PC-9 (cell line): Measurements from ENCODE around the gene IGF2. TPM values are rescaled to one million over a fixed set of nuclear protein-coding genes. Genes with fewer than 3 reads are reported as not detected.

Experiments used
- BruUV-seq: library from RNA; stranded (reverse); fragments of 400-500 nt; replicated peaks from 2 replicates; lab custom pipeline; 2021; lab: Mats Ljungman, UMichigan
- CTCF ChIA-PET: fragments of 300-600 bp; sonication (Branson Sonifier 250); formaldehyde crosslinking; loops from one replicate; lab custom pipeline; 2022; ENCODE audit warnings: antibody characterized with exemption; lab: Charles Lee
- POLR2A ChIA-PET: fragments of 300-600 bp; sonication (Branson Sonifier 250); formaldehyde crosslinking; loops from one replicate; lab custom pipeline; 2022; ENCODE audit warnings: antibody characterized with exemption; ENCODE audit not compliant: unreplicated experiment; lab: Charles Lee
- DNase-seq, 2 experiments: peaks; one replicate each; pipeline versions ENCODE4 v3.0.0 to v3.0.0-alpha.2; 2015 to 2022; ENCODE audit warnings: mixed read lengths in 1 of 2
- H2AFZ ChIP-seq: fragments of 200-600 bp; sonication (generic); 2 replicates; pipeline ENCODE4 v1.8.1; 2017; ENCODE audit warnings: antibody characterized with exemption
- H3F3A ChIP-seq: fragments of 200-600 bp; sonication (generic); 2 replicates; pipeline ENCODE4 v1.8.1; 2017; ENCODE audit warnings: antibody characterized with exemption, mild to moderate bottlenecking, low read depth; ENCODE audit not compliant: insufficient read depth
- H3K27ac ChIP-seq: fragments of 200-600 bp; sonication (generic); 2 replicates; pipeline ENCODE4 v1.6.1; 2016; ENCODE audit warnings: mixed run types
- H3K27me3 ChIP-seq: fragments of 200-600 bp; sonication (generic); 2 replicates; pipeline ENCODE4 v1.6.1; 2016; ENCODE audit warnings: low read depth, mixed run types; ENCODE audit not compliant: insufficient read depth
- H3K36me3 ChIP-seq: fragments of 200-600 bp; sonication (generic); 2 replicates; pipeline ENCODE4 v1.6.1; 2016; ENCODE audit warnings: low read depth, mixed run types
- H3K4me1 ChIP-seq: fragments of 200-600 bp; sonication (generic); replicated peaks from 2 replicates; pipeline ENCODE4 v1.6.1; 2016; ENCODE audit warnings: mixed run types; ENCODE audit not compliant: insufficient read depth
- H3K4me2 ChIP-seq: fragments of 200-600 bp; sonication (generic); 2 replicates; pipeline ENCODE4 v1.6.1; 2017; ENCODE audit warnings: mixed run types
- H3K4me3 ChIP-seq: fragments of 200-600 bp; sonication (generic); 2 replicates; pipeline ENCODE4 v1.6.1; 2016; ENCODE audit warnings: mixed run types
- H3K79me2 ChIP-seq: fragments of 200-600 bp; sonication (generic); 2 replicates; pipeline ENCODE4 v1.6.1; 2017; ENCODE audit warnings: low read depth, mixed run types
- H3K9me2 ChIP-seq: fragments of 200-600 bp; sonication (generic); 2 replicates; pipeline ENCODE4 v1.8.1; 2017; ENCODE audit warnings: mild to moderate bottlenecking; ENCODE audit not compliant: insufficient read depth
- H3K9me3 ChIP-seq: fragments of 200-600 bp; sonication (generic); 2 replicates; pipeline ENCODE4 v1.8.1; 2016; ENCODE audit warnings: low read depth; ENCODE audit not compliant: insufficient read depth
- H4K20me1 ChIP-seq: fragments of 200-600 bp; sonication (generic); 2 replicates; pipeline ENCODE4 v1.8.1; 2017; ENCODE audit not compliant: insufficient read depth
- CTCF ChIP-seq: fragments of 200-600 bp; sonication (generic); conservative IDR thresholded peaks from 2 replicates; pipeline ENCODE4 v1.6.1; 2017; ENCODE audit warnings: mixed run types, antibody characterized with exemption, mild to moderate bottlenecking, moderate library complexity
- EZH2 ChIP-seq: fragments of 200-600 bp; sonication (generic); IDR thresholded peaks from 2 replicates; pipeline ENCODE4 v1.8.0; 2017; ENCODE audit warnings: antibody characterized with exemption, low read depth
- intact Hi-C: fragments of 100-400 bp; cut with micrococcal nuclease; formaldehyde crosslinking; loops from one replicate; pipeline ENCODE4 v1.10.0; 2022; ENCODE audit not compliant: unreplicated experiment
- total RNA-seq: library from RNA; stranded (reverse); gene quantifications from 2 replicates; pipeline ENCODE4 v1.2.3, GENCODE V29; 2021

The IGF2 gene
- total RNA-seq, 1 experiment from 2014 or later: 0.24 TPM

- Histone ChIP-seq H3K4me2 (no peak overlapping the region), H3K9me3 (no peaks in the 10 kb centered on the region), H3K4me3 (no peak overlapping the region), H4K20me1 (no peaks in the 10 kb centered on the region), H2AFZ (no peak overlapping the region), H3F3A (peaks cover 16% of the 10 kb centered on the region), H3K79me2 (no peaks in the 10 kb centered on the region), H3K4me1 (peaks cover 17% of the 10 kb centered on the region), H3K27me3 (no peaks in the 10 kb centered on the region), H3K9me2 (no peaks in the 10 kb centered on the region), H3K27ac (no peak overlapping the region), H3K36me3 (no peaks in the 10 kb centered on the region)
- ChIA-PET CTCF (interaction anchor here (0.6 kb wide), 1 partner anchor 443 kb away, joined by 7 read pairs; no protein-coding TSS in a partner anchor), POLR2A (no interaction called here)
- intact Hi-C loops: no loop called here
- no TSS peak for BruUV-seq
- no peak for DNase-seq
- TF ChIP-seq EZH2 (no peak), CTCF (no peak)
Measured at GRCh38 chr11:2089536-2090165, 49.5 kb downstream of the IGF2 start.

- ChIA-PET POLR2A (no interaction called here), CTCF (interaction anchor here (0.6 kb wide), 1 partner anchor 442 kb away, joined by 7 read pairs; no protein-coding TSS in a partner anchor)
- no peaks in the 10 kb centered on the region for H3K36me3 ChIP-seq
- intact Hi-C loops: no loop called here
- H3K4me3 ChIP-seq: no peak overlapping the region
- no TSS peak for BruUV-seq
- H3F3A ChIP-seq: peaks cover 13% of the 10 kb centered on the region
- H3K9me3 ChIP-seq: no peaks in the 10 kb centered on the region
- no peaks in the 10 kb centered on the region for H3K79me2 ChIP-seq
- H3K4me1 ChIP-seq: peaks cover 16% of the 10 kb centered on the region
- no peaks in the 10 kb centered on the region for H4K20me1 ChIP-seq
- no peaks in the 10 kb centered on the region for H3K27me3 ChIP-seq
- no peaks in the 10 kb centered on the region for H3K9me2 ChIP-seq
- no peak for DNase-seq
- H3K4me2 ChIP-seq: no peak overlapping the region
- no peak for TF ChIP-seq EZH2
- TF ChIP-seq CTCF: no peak; the same call in 1 of the 2 replicates
- H3K27ac ChIP-seq: no peak overlapping the region
- H2AFZ ChIP-seq: no peak overlapping the region
Measured at GRCh38 chr11:2088746-2089535, 50.2 kb downstream of the IGF2 start.

DNA sequence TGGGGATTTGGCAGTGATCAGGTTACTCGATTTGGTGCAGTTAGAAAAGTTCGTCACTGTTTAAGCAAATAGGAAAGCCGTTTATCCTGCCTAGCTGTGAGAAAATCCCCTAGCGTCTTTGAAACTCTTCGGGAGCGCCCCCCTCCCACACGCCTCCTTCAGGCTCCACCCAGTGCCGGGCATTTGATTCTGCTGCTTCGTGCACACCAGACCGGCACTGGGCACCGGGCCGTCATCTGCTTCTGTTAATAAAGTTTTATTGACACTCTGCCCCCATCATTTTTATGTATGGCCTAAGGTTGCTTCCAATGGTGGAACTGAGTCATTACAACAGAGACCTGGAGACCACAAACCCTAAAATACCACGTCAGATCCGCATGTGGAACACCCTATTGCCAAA lies 50.9 kb downstream of the IGF2 start:
- intact Hi-C loops: no loop called here
- TF ChIP-seq CTCF (no peak), EZH2 (no peak)
- POLR2A ChIA-PET: no interaction called here

More for the DNA sequence above, 50.9 kb downstream of the IGF2 start:
- H3K9me3 ChIP-seq: no peaks in the 10 kb centered on the region
- H3K4me1 ChIP-seq: peaks cover 9% of the 10 kb centered on the region
- H3F3A ChIP-seq: peaks cover 7% of the 10 kb centered on the region; the same call in 1 of the 2 replicates
- H3K4me2 ChIP-seq: no peak overlapping the region
- no peaks in the 10 kb centered on the region for H3K79me2 ChIP-seq
- CTCF ChIA-PET: no interaction called here
- no peak overlapping the region for H3K27ac ChIP-seq
- no peaks in the 10 kb centered on the region for H4K20me1 ChIP-seq
- no peak overlapping the region for H2AFZ ChIP-seq
- no peak for DNase-seq
- no peaks in the 10 kb centered on the region for H3K9me2 ChIP-seq
- BruUV-seq: no TSS peak
- H3K27me3 ChIP-seq: no peaks in the 10 kb centered on the region
- no peaks in the 10 kb centered on the region for H3K36me3 ChIP-seq
- no peak overlapping the region for H3K4me3 ChIP-seq
